Parathyroid adenoma (tissue), 2 donors: ENCODE results near the gene RGS16.

Experiments used
- H2AFZ ChIP-seq: fragments of 300-600 bp; sonication (generic); one replicate; pipeline ENCODE4 v1.7.0; 2017; ENCODE audit warnings: antibody characterized with exemption, mild to moderate bottlenecking
- H3K27ac ChIP-seq: fragments of 300-600 bp; sonication (generic); one replicate; pipeline ENCODE4 v1.7.0; 2017
- H3K27me3 ChIP-seq: fragments of 300-600 bp; sonication (generic); one replicate; pipeline ENCODE4 v1.7.0; 2017; ENCODE audit warnings: low read length; ENCODE audit not compliant: control insufficient read depth, insufficient read depth
- H3K36me3 ChIP-seq: fragments of 300-600 bp; sonication (generic); one replicate; pipeline ENCODE4 v1.7.0; 2017; ENCODE audit warnings: low read length; ENCODE audit not compliant: control insufficient read depth, insufficient read depth
- H3K4me1 ChIP-seq: fragments of 300-600 bp; sonication (generic); one replicate; pipeline ENCODE4 v1.7.0; 2017; ENCODE audit warnings: control low read depth
- H3K4me2 ChIP-seq: fragments of 300-600 bp; sonication (generic); one replicate; pipeline ENCODE4 v1.7.0; 2017; ENCODE audit warnings: low read length
- H3K4me3 ChIP-seq: fragments of 300-600 bp; sonication (generic); one replicate; pipeline ENCODE4 v1.7.0; 2017; ENCODE audit warnings: low read depth, low read length
- H3K79me2 ChIP-seq: fragments of 300-600 bp; sonication (generic); one replicate; pipeline ENCODE4 v1.7.0; 2017; ENCODE audit warnings: control low read depth
- H3K9ac ChIP-seq: fragments of 300-600 bp; sonication (generic); one replicate; pipeline ENCODE4 v1.7.0; 2017; ENCODE audit warnings: mild to moderate bottlenecking
- H3K9me3 ChIP-seq: fragments of 300-600 bp; sonication (generic); one replicate; pipeline ENCODE4 v1.7.0; 2017; ENCODE audit warnings: low read length; ENCODE audit not compliant: control insufficient read depth
- CTCF ChIP-seq: fragments of 300-600 bp; sonication (generic); IDR thresholded peaks from one replicate; pipeline ENCODE4 v1.7.0; 2017; ENCODE audit warnings: antibody characterized with exemption, mild to moderate bottlenecking
- donor health status: primary hyperparathyroidism.

Gene RGS16

GRCh38 chr1:182631053-182631677 lies 27.0 kb upstream of the RGS16 start:
- Histone ChIP-seq H3K27ac (no peak overlapping the region), H3K79me2 (no peaks in the 10 kb centered on the region), H3K9me3 (no peaks in the 10 kb centered on the region), H2AFZ (no peak overlapping the region), H3K4me1 (no peaks in the 10 kb centered on the region), H3K4me2 (no peak overlapping the region), H3K4me3 (no peak overlapping the region), H3K27me3 (no peaks in the 10 kb centered on the region), H3K36me3 (no peaks in the 10 kb centered on the region), H3K9ac (no peak overlapping the region)
- TF ChIP-seq CTCF = no peak

- no peaks in the 10 kb centered on the region for H3K4me1 ChIP-seq
- no peak for TF ChIP-seq CTCF
- no peaks in the 10 kb centered on the region for H3K36me3 ChIP-seq
- no peak overlapping the region for H2AFZ ChIP-seq
- no peak overlapping the region for H3K4me2 ChIP-seq
- no peaks in the 10 kb centered on the region for H3K9me3 ChIP-seq
- no peak overlapping the region for H3K27ac ChIP-seq
- no peaks in the 10 kb centered on the region for H3K79me2 ChIP-seq
- no peaks in the 10 kb centered on the region for H3K27me3 ChIP-seq
- no peak overlapping the region for H3K4me3 ChIP-seq
- H3K9ac ChIP-seq = no peak overlapping the region
Observed at GRCh38 chr1:182630586-182630985, 26.4 kb upstream of the RGS16 start.

- Histone ChIP-seq H3K9ac (no peak overlapping the region), H3K79me2 (no peaks in the 10 kb centered on the region), H3K4me3 (no peak overlapping the region), H3K9me3 (no peaks in the 10 kb centered on the region), H3K4me2 (no peak overlapping the region), H3K4me1 (no peaks in the 10 kb centered on the region), H3K27ac (no peak overlapping the region), H2AFZ (no peak overlapping the region), H3K27me3 (no peaks in the 10 kb centered on the region), H3K36me3 (no peaks in the 10 kb centered on the region)
- no peak for TF ChIP-seq CTCF
Observed at GRCh38 chr1:182629499-182630096, 25.4 kb upstream of the RGS16 start.

GRCh38 chr1:182629080-182629479 lies 24.9 kb upstream of the RGS16 start:
- H3K27ac ChIP-seq = no peak overlapping the region
- H3K4me2 ChIP-seq = no peak overlapping the region
- H3K4me3 ChIP-seq = no peak overlapping the region
- H3K9ac ChIP-seq = no peak overlapping the region
- no peaks in the 10 kb centered on the region for H3K4me1 ChIP-seq
- no peaks in the 10 kb centered on the region for H3K79me2 ChIP-seq
- no peaks in the 10 kb centered on the region for H3K9me3 ChIP-seq
- no peak for TF ChIP-seq CTCF
- no peaks in the 10 kb centered on the region for H3K27me3 ChIP-seq
- no peak overlapping the region for H2AFZ ChIP-seq
- no peaks in the 10 kb centered on the region for H3K36me3 ChIP-seq

GRCh38 chr1:182628657-182629056 lies 24.5 kb upstream of the RGS16 start:
- H3K4me2 ChIP-seq = no peak overlapping the region
- H3K27ac ChIP-seq = no peak overlapping the region
- TF ChIP-seq CTCF = no peak
- H3K9ac ChIP-seq = no peak overlapping the region
- H3K4me3 ChIP-seq = no peak overlapping the region
- H3K36me3 ChIP-seq = no peaks in the 10 kb centered on the region
- H3K27me3 ChIP-seq = no peaks in the 10 kb centered on the region
- H3K9me3 ChIP-seq = no peaks in the 10 kb centered on the region
- no peak overlapping the region for H2AFZ ChIP-seq
- no peaks in the 10 kb centered on the region for H3K4me1 ChIP-seq
- no peaks in the 10 kb centered on the region for H3K79me2 ChIP-seq
